CD4-positive, alpha-beta T cell treated with Interleukin-17A for 1 hour (primary cell): Measurements from ENCODE around the gene LARP1.
"Not testable (repeated sequence)": the region's sequence is repeated elsewhere in the genome, so short reads cannot be mapped to it uniquely, and the experiment has no call there.

Experiments
- DNase-seq: peaks from one replicate; pipeline ENCODE4 v3.0.0-alpha.2; 2020

The LARP1 gene

DNA sequence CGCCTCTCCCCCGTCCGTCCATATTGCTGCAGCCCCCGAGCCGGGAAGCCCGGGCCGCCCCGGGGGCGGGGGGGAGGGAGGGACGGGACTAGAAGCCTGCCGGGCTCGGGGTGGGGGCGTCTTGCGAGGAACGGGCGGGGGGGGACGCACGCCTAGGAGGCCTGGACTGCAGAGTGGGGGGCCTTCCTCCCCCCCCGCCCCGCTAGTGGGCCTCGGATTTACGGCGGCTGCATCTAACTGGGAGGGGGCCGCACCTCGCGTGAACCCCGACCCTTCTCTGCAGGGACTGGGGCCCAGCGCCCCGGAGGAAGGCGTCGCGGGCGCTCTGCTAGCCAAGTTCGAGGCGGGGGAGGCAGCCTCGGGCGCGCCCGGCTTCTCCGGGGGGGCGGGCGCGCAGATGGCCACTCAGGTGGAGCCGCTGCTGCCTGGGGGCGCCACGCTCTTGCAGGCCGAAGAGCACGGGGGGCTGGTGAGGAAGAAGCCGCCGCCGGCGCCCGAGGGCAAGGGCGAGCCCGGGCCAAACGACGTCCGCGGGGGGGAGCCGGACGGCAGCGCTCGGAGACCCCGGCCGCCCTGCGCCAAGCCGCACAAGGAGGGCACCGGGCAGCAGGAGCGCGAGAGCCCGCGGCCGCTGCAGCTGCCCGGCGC, at the start of gene LARP1:
Gene LARP1, plus strand, starts transcription at position 17 of the 648 bp plus-strand sequence. Its CDS starts 381 bp downstream, at position 398.
- no peak for DNase-seq

- DNase-seq: no peak
Measured at GRCh38 chr5:154706416-154706815, 48.8 kb upstream of the LARP1 start.

DNA sequence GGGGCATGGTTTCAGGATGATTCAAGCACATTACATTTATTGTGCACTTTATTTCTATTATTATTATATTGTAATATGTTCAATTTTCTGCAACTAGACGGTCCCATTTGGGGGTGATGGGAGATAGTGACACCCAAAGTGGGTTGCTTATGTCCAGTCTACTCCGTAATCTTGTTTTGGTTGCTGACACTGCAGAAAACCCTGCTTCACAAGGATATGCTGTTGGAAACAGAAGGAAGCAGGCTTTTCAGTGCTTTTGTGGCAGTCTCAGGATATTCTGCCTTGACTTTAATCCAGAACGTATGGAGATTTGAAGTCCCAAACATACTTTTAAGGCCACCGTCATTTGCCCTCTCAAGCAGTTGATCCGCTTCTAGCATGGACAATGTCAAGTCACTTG, 47.5 kb upstream of the LARP1 start:
- DNase-seq: no peak

DNA sequence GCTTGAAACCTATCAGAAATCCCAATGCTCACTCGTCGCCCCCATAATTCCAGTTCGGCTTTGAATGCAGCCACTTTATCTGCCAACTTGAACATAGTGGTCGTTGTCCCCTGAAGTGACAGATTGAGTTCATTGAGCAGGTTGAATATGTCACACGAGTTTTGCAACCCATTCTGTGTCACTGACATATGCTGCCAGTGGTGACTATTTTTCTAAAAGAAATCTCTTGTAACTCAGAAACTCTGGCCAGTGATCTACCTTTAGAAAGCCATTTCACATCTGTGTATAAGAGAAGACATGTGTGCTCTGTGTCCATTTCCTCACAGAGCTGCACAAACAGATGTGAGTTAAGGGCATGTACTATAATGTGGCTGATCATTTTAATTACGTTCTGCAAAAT, 47.0 kb upstream of the LARP1 start:
- no peak for DNase-seq

GRCh38 chr5:154708846-154709245, 46.3 kb upstream of the LARP1 start:
- DNase-seq: no peak

GRCh38 chr5:154709368-154710305, 45.5 kb upstream of the LARP1 start:
- DNase-seq: no peak

DNA sequence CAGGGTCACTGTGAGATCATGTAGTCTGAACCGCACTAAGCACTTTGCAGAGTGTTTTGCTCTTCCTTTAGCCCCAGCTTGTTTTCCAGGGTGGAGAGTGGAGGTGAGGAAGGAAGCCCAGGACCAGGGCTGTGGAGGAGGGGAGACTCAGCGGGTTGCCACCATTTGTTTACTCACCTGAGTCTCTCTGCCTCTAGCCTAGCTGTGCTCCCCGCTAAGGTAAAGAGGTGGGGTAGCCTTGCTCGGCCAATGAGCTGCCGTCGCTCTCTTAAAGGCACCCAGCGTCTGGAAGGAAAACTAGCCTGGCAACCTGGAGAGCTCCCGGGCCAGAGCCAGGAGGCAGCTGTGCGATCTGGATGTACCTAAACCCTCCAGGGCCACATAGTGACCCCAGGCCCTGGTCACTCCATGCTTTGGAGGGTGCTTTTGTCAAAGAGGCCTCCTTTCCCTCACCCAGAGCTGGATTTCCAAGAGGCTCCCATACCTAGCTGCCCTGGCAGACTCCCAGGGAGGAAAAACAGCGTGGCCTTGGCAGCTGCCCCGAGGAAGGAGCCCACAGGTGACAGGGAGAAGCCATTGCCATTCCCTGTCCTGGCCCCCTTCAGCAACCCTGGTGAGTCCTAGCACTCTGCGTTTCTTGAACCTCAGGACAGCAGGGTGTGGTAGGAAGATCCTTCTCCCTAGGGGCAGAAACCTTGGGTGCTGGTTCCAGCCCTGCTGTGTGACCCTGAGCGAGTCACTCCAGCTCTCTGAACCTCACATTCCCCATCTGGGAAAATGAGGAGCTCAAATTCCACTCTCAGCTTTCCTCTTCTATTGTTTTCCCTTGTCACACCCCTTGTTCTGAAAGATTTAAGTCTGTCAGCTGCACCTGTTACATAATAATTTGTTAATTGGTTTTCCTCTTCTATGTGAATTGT, 42.4 kb upstream of the LARP1 start:
- no peak for DNase-seq

- DNase-seq: no peak
Measured at GRCh38 chr5:154713615-154714125, 41.5 kb upstream of the LARP1 start.

DNA sequence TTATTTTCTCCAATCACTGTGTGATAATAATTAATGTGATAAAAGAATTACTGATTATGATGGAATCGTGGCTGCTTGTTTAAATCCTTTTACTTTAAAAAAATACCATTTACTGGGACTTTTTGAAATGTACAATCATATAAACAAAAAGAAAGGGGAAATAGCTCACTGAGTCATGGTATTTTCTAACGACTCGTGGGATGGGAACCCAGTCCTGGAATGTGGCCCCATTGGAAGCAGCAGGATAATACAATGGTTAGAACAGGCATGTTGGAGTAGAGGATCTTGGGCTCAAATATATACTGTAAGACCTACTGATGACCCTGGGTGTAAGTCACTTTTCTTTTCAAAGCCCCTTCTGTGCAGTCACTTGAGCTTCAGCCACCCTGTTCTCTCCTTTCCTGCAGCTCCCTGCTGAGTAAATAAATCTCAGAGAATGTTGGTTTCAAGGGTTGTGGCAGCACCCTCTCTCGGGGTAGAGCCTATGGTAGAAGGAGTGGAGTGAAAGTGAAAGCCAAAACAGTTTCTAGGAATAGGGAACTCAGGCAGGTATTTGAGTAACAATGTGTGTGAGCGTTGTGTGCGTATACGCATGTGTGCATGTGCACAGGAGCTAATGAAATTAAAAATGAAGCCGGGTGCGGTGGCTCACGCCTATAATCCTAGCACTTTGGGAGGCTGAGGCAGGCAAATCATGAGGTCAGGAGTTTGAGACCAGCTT, 40.8 kb upstream of the LARP1 start:
- DNase-seq: peak; percentile 4

DNA sequence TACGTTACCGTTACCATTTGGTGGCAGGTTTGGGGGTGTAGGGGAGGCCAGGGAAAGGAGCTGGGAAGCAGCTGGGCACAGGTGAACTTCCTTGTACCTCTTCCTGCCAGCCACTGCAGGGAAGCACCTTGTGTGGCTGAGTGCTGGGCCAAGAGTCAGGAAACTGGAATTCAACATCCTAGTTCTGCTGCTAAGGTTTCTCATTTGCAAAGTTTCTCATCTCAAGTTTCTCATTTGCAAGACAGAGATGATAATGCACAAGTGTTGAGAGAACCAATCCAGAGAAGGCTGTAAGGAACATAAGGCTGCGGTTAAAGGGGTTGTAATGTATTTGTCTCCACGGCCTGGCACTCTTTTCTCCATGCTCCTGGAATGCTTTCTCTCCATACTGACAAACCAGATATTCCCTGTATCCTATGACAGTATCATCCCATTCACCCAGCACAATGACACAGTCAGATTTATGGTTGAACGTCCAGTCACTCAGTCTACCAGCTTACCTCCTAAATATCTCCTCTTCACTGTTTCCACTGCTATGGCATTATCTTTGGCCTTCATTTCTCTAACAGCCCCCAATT, 33.6 kb upstream of the LARP1 start:
- no peak for DNase-seq

GRCh38 chr5:154722097-154722496, 33.1 kb upstream of the LARP1 start:
- no peak for DNase-seq

DNA sequence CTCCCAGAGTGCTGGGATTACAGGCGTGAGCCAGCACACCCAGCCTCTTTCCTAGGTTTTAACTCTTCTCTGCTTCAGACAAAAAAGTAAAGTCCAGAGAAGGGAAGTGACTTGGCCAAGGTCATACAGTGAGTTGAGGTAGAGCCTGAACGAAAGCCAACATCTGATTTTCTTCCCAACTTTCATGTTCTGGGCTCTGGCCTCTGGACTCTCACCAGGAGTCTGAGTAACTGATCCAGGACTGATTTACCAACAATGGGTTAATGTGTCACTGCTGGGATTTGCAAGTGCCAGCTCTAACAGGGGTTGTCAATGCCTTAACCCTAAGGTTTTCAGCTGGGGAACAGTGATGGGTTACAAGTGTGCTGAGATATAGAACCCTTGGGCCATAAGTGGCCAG, 32.2 kb upstream of the LARP1 start:
- DNase-seq: no peak

DNA sequence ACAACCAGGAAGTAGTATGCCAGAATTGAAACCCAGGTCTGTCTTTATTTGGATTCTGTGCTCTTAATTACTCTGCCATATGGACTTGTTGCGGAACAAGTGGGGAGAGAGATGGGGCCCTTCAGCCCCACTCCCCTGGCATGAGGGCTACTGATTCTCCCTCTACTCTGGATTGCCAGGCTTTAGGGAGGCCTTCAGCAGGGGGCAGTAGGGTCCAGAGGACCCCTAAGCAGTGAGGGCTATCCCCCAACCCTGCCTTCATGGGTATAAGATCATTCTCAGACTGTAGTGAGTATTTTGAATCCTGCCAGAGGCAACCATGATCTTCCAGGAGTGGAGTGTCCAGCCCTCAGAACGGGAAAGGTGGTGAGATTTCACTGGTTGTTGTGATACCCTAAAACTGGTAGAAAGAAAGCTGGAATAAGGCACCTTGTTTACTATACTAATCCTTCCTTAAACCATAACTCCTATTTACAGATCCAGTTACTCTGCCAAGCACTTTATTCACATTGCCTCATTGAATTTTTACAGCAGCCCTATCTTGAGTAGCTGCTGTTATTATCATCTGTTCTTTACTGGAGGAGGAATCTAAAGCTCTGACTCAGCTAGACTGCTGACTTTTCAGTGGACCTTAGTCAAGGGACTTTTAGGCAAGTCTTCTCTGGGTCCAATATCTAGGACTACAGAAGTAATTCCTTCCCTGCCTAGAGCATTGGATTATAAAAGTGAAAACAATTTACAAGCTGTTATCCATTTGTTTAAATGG, 31.3 kb upstream of the LARP1 start:
- DNase-seq: no peak

DNA sequence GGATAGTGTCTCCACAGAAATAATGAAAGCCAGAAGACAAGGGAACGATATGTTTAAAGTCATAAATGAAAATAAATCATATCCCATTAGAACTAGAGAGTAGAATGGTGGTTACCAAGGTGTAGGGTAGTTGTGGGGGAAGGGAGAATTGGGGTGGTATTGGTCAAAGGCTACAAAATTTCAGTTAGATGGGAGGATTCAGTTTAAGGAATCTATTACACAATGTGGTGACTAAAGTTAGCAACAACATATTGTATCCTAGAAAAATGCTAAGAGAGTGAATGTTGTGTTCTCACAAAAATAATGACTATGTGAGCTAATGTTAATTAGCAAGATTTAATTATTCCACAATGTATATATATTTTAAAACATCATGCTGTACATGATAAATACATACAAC, 27.8 kb upstream of the LARP1 start:
- DNase-seq: no peak

- DNase-seq: no peak
Measured at GRCh38 chr5:154728939-154729588, 26.1 kb upstream of the LARP1 start.

DNA sequence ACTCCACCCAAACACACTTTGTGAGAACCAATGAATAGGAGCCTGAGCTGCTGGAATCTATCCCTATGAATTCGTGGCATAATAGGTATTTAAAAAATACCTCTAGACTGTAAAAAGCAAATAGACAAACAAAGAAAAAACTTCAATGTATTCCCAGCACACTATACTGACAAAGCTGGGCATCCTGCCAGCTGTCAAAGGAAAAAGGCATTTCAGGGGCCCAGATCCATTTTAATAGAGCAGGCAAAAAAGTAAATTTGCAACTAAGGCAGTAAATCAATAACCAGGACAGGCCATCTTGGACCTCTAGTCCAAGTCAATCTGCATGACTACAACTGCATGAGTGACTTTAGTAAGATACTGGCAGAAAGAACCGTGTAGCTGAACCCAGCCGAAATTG, 25.6 kb upstream of the LARP1 start:
- no peak for DNase-seq

DNA sequence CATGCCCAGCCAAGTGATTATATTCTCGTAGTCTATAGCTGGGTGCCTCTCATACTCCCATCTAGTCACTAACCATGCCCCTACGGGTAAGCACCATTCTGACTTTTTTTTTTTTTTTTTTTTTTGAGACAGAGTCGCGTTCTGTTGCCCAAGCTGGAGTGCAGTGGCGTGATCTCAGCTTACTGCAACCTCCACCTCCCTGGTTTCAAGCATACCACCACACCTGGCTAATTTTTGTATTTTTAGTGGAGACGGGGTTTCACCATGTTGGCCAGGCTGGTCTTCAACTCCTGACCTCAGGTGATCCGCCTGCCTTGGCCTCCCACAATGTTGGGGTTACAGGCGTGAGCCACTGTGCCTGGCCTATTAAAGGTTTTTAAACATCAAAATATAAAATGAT, 24.4 kb upstream of the LARP1 start:
- not testable (repeated sequence) for DNase-seq

DNA sequence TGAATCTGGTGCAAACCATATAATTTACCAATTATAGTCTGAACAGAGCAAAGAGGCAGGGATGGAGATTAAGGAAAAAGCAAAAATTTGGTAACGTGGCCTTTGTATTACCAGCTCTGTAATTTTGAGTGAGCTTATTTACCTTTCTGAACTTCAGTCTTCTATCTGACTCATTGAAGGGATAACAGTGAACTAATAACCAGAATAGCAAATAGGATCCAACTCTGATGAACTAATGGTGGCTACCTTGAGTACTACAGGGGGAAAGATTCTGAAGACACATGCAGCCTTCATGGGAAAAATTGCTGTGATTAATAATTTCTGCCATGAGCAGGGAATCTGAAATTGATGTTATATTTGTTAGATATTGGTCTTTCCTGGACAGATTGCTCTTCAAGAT, 23.0 kb upstream of the LARP1 start:
- no peak for DNase-seq

DNA sequence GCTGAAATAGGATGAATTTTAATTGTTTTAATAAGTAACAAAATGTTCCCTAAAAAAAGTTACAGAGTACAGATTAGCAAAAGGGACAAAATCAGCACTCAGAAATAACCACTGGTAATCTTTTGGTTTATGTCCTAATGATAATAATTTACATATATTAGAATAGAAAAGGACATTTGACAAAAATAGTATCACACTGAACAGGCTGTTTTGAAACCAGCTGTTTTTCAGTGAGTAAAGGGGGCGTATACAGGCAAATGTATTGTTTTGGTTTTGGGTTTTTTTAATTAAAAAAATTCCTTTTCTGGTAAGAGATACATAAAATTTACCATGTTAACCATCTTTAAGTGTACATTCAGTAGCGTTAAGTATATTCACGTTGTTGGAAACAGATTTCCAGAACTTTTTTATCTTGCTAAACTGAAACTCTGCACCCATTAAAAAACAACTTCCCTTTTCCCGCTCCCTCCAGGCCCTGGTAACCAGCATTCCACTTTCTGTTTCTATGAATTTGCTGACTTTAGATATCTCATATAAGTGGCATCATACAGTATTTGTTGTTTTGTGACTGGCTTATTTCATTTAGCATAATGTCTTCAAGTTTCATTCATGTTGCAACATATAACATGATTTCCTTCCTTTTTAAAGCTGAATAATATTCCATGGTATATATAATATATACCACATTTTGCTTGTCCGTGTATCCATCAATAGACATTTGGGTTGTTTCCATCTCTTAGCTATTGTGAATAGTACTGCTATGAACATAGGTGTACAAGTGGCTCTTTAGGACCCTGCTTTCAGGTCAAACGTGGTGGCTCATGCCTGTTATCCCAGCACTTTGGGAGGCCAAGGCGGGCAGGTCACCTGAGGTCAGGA, 20.6 kb upstream of the LARP1 start:
- DNase-seq: no peak
